ENCODE data around the gene DUS2. TPM values are rescaled to one million over a fixed set of nuclear protein-coding genes. Genes with fewer than 3 reads are reported as not detected.
"Not testable (repeated sequence)": the region's sequence is repeated elsewhere in the genome, so short reads cannot be mapped to it uniquely, and the experiment has no call there.

The DUS2 gene
- 15.7 TPM for polyA plus RNA-seq (ENCODE audit: insufficient read length)
- long read RNA-seq, donor 1, partial matches to known transcripts = 22 of 28 reads
- long read RNA-seq, donor 1, other reads (novel, unspliced or antisense) = 0 of 28 reads
- long read RNA-seq, donor 2, partial matches to known transcripts = 0 of 4 reads
- long read RNA-seq, donor 2, other reads (novel, unspliced or antisense) = 0 of 4 reads
- long read RNA-seq, donor 3 = 0 reads
- long read RNA-seq, donor 4 = 0 reads
- long read RNA-seq, donor 5, partial matches to known transcripts = 0 of 4 reads
- long read RNA-seq, donor 5, other reads (novel, unspliced or antisense) = 0 of 4 reads
- long read RNA-seq, donor 6, partial matches to known transcripts = 0 of 4 reads
- long read RNA-seq, donor 6, other reads (novel, unspliced or antisense) = 0 of 4 reads
- long read RNA-seq, donor 7, partial matches to known transcripts = 0 of 3 reads
- long read RNA-seq, donor 7, other reads (novel, unspliced or antisense) = 0 of 3 reads
- long read RNA-seq, donor 8, partial matches to known transcripts = 0 of 2 reads
- long read RNA-seq, donor 8, other reads (novel, unspliced or antisense) = 0 of 2 reads

DNA sequence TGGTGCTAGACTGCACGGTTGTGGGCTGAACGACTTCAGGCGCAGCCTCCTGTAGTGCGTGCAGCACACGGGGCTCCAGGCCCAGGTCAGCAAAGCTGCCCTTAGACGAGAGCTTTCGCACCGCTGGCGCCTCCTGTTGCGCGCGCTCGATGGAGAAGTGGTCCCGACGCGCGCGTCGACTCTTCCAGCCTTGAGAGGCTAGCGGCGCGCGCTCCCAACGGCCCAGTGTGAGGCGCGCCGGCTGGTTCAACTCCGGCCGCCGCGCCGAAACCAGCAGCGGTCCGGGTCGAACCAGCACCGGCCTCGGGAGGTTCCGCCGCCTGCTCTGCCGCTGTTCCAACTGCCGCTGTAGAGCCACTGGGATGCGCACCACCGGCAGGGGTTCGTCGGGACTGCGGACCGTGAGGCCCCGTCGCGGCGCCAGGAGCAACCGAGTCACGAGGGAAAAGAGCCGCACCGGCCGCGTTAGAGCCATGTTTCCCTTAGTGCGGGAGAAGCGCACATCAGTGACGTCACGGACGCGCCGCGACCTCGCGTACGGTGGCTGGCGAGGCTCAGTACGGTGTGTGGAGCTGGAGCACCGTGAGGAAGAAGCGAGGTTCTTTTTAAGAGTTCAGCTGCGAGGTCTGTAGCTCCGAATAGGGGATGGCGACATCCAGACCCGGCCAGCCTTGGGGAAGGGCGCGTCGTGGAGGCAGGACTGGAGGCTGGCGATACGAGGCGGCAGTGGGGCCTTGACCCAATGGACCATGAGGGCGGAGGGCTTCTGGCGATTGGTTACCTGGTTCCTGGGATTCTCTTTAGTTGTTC, at the start of gene DUS2, which contains the start of gene DDX28:
Gene DUS2, plus strand, starts transcription at position 557 of the 810 bp plus-strand sequence. CDS start 14,740 bp downstream, outside the sequence.
Gene DDX28, minus strand, starts transcription at position 505 of the 810 bp plus-strand sequence. Its CDS starts 30 bp downstream, at position 475.
- DNase-seq = peak; percentile 93

GRCh38 chr16:67975321-67976105, 47.6 kb upstream of the DUS2 start:
- no peak for DNase-seq

DNA sequence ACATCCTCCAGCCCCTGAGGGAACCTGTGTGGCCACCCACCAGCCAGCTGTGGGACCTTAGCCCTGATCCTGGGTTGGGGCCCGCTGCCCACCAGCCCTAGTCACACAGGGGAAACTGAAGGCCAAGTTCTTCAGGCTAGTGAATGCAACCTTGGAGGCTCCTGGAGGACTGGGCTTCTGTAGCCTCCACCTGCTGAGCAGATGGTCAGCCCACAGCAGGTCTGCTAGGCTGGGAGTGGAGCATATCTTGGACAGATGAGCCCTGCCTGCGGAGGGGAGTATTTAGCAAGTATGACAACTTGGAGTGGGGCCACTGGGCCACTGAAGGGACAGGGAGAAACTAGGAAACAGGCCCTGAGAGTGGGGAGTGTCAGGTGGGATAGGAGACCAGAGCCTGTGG, 46.9 kb upstream of the DUS2 start:
- DNase-seq = no peak

DNA sequence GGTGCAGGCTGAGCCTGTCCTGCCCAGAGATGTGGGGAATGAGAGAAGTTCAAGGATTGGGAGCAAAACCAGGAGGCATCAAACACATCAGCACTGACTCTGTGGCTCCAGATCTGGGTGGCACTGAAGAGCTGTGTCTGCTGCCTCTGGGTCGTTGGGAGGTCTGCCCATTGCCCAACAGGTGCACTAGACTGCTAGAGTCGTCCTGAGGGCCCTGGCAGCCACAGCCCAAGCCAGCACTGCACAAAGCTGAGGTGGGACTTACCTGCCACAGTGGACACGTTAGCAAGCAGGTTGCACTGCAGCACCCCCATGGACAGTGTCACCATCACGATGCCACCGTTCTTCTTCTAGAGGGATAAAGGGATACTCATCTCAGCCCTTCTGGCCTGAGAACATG, 46.1 kb upstream of the DUS2 start:
- no peak for DNase-seq

- DNase-seq = no peak
These were observed 45.4 kb upstream of the DUS2 start for GRCh38 chr16:67977469-67978227.

- DNase-seq = no peak
These were observed 43.0 kb upstream of the DUS2 start, which contains the start of gene DPEP3 for GRCh38 chr16:67979955-67980678. Gene DPEP3 (minus strand): TSS chr16:67980499. CDS start chr16:67980380, 119 bp downstream.

GRCh38 chr16:67982011-67982696, 40.9 kb upstream of the DUS2 start:
- no peak for DNase-seq

- DNase-seq = no peak
These were observed 36.1 kb upstream of the DUS2 start for GRCh38 chr16:67986949-67987348.

- no peak for DNase-seq
These were observed 35.5 kb upstream of the DUS2 start for GRCh38 chr16:67987460-67988160.

- DNase-seq = no peak
These were observed 34.4 kb upstream of the DUS2 start for GRCh38 chr16:67988675-67989074.

DNA sequence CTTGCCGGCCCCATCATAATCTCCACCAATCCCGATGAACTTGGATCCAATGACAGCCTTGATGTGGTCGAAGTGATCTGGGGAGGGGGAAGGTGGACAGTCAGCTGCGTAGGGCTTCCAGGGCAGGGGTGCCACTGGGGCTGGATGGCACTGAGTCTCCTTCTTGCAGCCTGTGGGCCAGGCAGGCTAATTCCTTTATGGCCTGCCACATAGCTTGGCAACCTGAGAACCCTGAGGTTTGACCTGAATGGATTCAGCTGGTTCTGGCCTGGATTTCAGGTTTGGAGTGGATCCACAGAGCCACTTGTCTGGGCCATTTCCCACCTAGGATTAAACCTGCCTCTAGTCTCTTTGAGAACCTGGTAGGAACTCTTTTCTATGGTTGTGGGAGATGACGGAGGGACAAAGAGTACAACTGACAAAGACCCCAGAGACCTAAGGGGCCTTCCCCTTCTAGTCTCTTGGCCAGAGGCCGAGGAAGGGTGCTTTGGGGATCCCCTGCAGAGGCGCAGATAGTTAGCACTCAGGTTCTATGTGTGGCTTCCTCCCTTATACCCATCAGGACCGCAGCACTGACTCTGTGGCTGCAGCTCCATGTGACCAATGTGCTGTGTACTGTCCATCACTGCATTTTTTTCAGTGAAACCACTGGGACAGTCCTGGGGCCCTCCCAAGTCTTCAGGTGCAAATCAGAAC, 33.6 kb upstream of the DUS2 start:
- no peak for DNase-seq

- DNase-seq = no peak
These were observed 33.1 kb upstream of the DUS2 start for GRCh38 chr16:67990018-67990386.

DNA sequence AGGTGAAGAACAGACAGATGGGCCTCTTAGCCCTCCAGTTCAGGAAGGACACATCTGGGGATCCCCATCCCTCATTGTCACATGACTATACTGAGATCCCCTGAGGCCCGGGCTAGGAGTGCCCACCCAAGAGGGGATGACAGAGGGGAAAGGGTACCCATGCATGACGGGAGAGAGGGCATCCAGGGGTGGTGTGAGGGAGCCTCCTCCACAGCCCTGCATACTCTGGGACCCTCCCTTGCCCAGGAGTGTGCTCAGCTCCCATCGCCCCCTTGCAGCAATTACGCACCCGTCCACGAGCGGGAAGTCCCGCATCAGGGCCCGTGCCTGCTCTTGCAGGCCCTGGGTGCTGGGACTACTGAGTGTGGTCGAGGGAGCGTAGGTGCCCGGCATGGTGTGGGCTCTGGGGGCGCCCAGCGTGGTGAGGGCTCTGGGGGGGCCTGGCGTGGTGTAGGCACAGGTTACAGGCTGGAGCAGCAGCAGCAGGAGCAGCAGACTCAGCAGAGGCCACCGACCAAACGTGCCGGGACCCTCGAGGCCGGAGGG, 30.4 kb upstream of the DUS2 start:
- no peak for DNase-seq

DNA sequence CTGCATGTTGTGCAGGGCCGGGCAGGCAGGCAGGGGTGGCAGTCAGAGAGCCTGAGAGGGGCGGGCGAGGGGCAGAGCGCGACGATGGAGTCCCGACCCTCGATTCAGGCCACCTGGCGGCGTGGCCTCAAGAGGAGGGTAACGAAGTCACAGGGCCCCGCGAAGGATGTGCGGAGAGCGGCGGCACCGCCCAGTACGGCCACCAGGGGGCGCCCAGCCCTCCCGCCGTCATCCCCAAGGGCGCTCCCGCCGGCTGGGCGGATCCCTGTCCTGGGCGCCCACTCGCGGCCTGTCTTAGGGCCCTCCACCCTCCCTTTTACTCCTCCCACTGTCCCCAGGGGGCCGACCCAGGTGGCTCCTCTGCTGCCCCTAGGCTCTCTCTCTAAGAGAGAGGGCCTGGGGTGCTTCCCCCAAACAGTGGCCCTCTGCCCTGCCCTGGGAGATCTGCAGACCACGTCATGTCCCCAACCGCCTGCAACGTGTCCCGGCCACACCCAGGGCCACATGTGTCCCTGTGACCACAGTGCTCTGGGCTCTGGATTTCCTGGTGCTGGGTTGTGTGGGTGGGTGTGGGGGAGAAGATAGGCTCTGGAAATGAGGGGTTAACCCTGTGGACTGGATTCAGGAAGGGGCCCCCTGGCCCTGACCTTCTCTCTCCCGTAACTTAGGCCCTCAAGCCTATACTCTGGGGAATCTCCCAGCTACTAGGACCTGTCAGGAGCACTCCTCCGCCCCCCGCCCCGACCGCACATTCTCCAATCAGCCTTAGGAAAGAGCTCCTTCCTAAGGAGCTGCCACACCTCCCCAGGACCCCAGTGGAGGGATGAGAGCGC, 29.7 kb upstream of the DUS2 start:
- peak; percentile 53 for DNase-seq

- not testable (repeated sequence) for DNase-seq
These were observed 29.1 kb upstream of the DUS2 start for GRCh38 chr16:67994040-67994408.

DNA sequence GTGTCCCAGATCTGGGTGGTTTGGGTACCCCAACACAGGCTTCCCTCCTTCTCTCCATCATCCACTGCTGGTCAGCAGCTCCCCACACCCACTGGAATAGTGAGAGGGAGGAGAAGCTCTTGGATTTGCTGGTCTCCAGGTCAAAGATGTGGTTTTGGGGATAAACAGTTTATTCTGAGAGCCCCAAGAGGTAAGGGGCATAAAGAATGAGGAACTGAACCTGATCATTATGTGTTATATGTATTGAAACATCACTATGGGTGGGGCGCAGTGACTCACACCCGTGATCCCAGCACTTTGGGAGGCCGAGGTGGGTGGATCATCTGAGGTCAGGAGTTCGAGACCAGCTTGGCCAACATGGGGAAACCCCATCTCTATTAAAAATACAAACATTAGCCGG, 27.7 kb upstream of the DUS2 start:
- DNase-seq = no peak

GRCh38 chr16:67996666-67997065, 26.4 kb upstream of the DUS2 start:
- DNase-seq = no peak

All from left kidney (tissue), 8 donors.